Glomerular endothelial cell (primary cell): Measurements from ENCODE around the gene DAB2IP. TPM values are rescaled to one million over a fixed set of nuclear protein-coding genes. Genes with fewer than 3 reads are reported as not detected.
"Not testable (repeated sequence)": the region's sequence is repeated elsewhere in the genome, so short reads cannot be mapped to it uniquely, and the experiment has no call there.

Experiments used
- DNase-seq: peaks from one replicate; pipeline ENCODE4 v3.0.0-alpha.2; 2011; ENCODE audit warnings: low read depth, low spot score; ENCODE audit errors: extremely low read depth
- total RNA-seq: library from RNA; depleted of rRNA; stranded (reverse); fragments of >200 nt; gene quantifications from 2 replicates; pipeline ENCODE4 v1.2.3, GENCODE V29; 2015

Gene DAB2IP
- total RNA-seq, 1 donor from 2014 or later = 65.8 TPM

DNA sequence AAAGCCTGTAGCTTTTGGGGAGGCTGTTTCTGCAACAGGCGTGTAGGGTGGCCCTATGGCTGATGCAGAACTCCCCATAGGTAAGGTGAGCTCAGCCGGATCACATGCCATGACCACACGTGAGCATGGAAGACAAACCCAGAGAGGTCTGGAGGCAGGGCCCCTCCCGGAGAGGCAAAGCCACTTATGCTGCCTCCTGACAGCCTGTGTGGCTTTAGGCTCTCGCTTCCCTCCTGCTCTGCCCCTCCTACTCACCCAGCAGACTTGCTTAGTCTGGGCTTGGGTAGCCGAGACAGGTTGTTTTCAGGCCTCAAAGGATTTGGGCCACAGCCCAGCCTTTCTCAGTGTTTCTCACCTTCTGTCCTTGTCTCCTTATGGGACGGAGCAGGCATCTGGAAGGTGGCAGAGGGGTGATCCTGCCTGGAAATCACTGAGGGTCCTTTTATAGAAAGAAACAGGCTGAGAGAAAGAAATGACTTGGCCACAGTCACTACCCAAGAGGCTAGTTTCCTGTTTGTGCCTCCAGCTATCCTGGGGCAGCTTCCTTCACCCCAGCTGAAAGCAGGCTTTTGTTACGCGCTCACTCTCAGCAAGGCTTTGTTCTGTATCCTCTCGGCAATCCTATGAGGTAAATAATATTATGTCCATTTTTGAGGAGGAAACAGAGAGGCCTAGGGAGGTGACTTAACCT is 89.9 kb downstream of the DAB2IP start:
- no peak for DNase-seq

GRCh38 chr9:121741919-121742283 is 90.5 kb downstream of the DAB2IP start:
- DNase-seq = not testable (repeated sequence)

DNA sequence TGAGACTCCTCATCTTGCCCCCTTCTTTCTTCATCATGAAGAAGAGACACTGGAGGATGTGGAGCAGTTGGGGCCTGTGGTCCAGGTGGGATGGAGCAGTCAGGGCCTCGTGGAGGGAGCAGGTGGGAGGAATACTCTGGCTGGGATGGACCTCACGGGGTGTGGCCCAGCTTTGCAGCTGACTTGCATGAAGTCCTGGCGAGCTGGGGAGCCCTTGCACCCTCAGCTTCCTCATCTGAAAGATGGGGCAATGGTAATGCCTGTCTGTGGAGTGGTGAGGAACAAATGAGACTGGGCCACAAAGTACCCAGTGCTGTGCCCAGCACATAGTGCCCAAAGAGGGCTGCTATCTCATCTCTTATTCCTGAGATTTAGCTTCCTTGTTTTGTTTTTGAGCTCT is 91.5 kb downstream of the DAB2IP start:
- no peak for DNase-seq

- DNase-seq = peak; percentile 57
Measured at GRCh38 chr9:121743441-121744001, 92.1 kb downstream of the DAB2IP start.

- DNase-seq = no peak
Measured at GRCh38 chr9:121744002-121744686, 92.7 kb downstream of the DAB2IP start.

GRCh38 chr9:121744687-121745395 is 93.4 kb downstream of the DAB2IP start:
- no peak for DNase-seq

DNA sequence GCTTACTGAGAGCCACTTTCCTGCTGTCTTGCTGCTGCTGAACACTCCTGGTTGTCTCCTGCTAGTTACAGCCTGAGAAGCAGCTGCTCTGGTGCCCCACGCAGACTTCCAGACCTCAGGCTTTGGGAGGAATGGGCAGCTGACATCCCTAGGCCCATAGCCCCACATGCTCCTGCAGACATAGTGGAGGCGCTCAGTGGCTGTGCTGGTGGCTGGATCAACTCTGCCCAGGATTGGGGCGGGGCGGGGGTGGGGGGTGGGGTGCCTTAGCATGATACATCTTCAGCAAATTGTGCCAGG is 93.9 kb downstream of the DAB2IP start:
- DNase-seq = no peak

DNA sequence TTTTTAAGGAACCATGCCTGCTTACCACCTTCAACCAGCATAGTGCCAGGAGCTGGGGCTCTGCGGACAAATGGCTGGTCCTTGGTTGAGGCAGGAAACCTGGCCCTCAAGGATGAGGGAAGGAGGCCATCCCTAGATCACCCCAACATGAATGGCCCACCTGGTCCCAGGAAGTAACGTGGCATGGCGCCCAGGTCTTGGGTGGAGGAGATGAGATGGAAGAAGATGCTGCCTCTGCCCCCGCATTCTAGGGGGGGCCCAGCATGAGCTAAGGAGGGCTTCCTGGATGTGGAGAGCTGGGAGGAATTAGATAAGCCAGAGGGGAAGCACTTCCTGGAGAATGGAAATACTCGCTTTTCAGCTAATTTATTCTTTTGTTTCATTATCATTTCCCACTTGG is 95.0 kb downstream of the DAB2IP start:
- DNase-seq = no peak

DNA sequence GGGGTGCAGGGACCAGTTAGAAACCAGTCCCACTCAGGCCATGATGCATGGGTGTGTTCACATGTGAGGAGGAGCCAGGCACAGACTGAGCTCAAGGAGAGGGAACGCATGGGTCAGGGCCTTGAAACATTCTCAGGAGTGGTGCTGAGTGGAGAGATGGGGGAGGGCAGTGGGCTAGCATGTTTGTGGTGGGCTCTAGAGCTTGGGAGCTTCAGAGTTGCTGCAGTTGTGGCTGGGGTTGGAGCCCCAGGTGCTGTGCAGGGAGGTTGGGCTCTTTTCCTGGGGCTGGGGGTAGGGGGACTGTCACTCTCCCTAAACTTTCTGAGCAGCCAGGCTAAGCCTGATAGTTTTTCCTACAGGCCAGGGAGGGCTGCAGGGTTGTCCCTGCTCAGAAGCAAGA is 95.4 kb downstream of the DAB2IP start:
- no peak for DNase-seq

DNA sequence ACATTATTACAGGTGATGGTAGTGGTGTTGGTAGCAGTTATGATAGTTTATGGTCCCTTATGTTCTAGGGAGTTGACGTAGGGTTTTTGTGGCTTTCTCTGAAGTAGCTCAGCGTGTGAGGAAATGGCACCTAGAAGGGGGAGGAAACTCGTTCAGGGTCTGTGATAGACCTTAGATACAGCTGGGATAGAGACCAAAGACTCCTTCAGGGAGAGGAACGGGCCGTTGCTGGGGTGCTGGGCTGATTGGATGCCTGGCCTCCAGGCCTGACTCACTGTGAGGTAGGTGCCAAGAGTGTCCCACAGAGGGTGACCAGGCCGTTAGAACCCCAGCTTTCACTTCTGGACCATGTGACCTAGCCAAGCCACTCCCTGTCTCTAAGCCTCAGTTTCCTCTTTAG is 96.6 kb downstream of the DAB2IP start:
- no peak for DNase-seq

- no peak for DNase-seq
Measured at GRCh38 chr9:121748727-121749423, 97.4 kb downstream of the DAB2IP start.

- no peak for DNase-seq
Measured at GRCh38 chr9:121749614-121750013, 98.2 kb downstream of the DAB2IP start.

DNA sequence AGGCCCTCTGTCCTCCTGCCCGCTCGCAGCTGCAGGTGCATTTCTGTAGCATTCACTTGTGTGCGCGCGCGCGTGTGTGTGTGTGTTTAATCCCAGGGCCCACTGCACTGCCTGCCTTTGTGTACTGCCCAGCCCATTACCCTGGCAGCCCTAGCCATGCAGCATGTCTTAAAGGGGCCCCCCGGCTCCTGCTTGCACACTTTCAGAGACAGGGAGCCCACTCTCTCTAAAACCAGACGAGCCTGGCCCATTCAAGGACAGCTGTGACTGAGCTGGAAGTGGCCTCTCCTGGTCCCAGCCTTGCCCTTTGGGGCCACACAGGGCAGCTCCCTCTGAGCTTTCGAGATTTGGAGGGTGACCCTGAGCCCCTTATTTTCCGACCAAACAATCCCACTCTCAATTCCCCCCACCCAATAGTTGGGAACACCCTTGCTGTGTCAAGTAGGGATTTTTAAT is 98.9 kb downstream of the DAB2IP start:
- no peak for DNase-seq

DNA sequence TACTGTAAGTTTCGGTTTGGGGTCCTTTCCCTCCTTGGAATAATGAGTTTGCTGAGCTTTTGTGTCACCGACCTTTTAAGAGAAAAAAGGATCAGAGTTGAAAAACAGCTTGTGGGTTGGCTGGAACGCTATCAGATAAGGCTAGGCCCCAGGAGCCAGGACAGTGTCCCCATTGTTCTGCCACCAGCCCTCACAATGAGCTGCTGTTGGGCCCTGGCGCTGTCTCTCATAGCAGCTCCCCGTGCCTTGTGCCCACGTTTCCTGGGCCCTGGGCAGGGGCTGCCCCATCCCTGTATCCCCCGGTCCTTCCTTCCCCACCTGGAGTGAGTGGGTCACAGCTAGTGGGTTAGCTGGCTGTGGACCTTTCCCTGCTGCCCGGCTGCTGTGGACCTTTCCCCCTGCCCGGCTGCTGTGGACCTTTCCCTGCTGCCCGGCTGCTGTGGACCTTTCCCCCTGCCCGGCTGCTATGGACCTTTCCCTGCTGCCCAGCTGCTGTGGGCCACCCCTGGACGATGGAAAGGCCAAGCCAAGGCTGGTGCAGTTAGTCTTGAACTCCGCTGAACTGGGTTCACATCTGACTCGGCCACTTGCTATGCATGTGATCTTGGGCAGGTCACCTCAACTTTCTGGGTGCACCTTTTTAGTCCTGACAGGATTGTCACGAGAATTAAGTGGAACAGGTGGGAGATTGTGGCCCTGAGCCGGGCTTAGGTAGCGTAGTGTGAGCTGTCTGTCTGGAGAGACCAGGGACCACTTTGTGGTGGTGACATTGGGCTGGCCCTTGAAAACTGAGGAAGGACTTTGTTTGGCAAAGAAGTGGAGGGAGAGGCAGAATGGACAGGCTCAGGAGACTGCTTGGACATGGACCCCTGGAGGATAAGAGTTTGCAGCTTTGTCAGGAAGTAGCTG is 99.5 kb downstream of the DAB2IP start:
- no peak for DNase-seq

DNA sequence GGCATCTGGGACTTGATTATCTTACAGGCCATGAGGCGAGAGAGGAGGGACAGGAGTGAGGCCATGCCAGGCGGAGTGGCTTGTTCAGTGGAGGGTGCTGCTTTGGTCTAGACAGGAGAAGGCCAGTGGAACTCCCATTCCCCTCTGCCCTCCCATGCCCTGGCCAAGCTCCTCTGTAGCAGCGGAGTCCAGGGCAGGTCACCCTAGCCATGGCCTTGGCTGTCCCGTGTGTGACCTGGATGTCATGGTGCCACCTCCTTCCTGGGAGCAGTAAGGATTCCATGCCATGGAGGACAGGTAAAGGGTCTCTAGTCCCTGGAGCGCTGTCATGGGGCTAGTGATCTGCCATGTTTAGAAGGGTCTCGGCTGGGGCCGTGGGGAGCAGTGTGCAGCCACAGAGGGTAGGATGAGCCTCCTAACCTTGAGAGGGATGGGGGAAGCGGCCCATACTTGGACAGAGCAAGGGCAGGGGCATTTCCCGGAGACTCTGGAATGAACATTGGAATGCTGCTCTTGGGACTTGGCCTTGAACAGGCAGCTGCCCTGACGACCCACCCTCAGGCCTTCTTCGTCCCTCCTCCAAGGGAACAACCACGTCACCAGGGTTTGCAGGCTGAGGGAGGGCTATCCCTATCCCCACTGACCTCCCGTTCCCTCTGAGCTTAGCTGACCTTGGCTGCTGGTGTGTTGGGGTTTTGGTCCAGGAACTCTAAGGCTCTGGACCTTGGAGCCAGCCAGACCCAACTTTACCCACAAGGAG is 100.4 kb downstream of the DAB2IP start:
- no peak for DNase-seq

DNA sequence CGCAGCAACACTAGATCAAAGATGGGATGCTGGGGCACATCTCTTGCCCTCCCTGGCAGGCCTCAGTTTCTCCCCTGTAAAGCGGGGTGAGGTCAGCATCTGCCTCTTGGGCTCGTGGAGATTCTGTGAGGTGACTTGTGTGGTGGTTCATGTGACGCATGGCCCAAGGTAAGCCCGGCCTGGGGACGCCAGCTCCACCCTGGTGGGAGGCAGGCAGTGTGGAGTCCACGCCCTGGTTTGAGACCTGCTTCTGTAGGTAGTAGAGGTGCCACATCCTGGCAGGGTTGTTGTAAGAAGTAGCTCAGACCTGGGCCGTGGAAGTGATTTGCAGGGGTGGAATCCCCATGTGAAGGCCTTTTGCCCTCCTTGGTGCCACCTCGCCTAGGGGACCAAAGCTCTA is 101.5 kb downstream of the DAB2IP start:
- no peak for DNase-seq

- DNase-seq = no peak
Measured at GRCh38 chr9:121753802-121754654, 102.6 kb downstream of the DAB2IP start.

GRCh38 chr9:121754655-121755436 is 103.4 kb downstream of the DAB2IP start:
- no peak for DNase-seq
